HCT116 (cell line): ENCODE measurements around the gene XKR8.

Source experiments
- EZH2 ChIP-seq: fragments of 200-600 bp; sonication (generic); IDR thresholded peaks from 2 replicates; pipeline ENCODE4 v1.6.1; 2017; ENCODE audit warnings: antibody characterized with exemption, mixed run types
- JUND ChIP-seq: IDR thresholded peaks from 2 replicates; pipeline ENCODE4 v1.6.1; 2012
- POLR2AphosphoS5 ChIP-seq: IDR thresholded peaks from 2 replicates; pipeline ENCODE4 v1.6.1; 2011; ENCODE audit warnings: mild to moderate bottlenecking, low read depth, low read length, moderate library complexity
- ZNF274 ChIP-seq: fragments of 200-500 bp; sonication (Bioruptor generic); IDR thresholded peaks from 2 replicates; pipeline ENCODE4 v1.6.1; 2014; ENCODE audit warnings: mild to moderate bottlenecking, low read depth, low read length, inconsistent platforms
- TF ChIP-seq, protein P1 (sequence below), 3 experiments: fragments of 200-600 bp in 1 of 3; sonication (generic) in 1 of 3; IDR thresholded peaks in 2 of 3; conservative IDR thresholded peaks in 1 of 3; 2 replicates each; pipeline ENCODE4 v1.5.1; 2012 to 2017; ENCODE audit warnings: low read depth in 2 of 3, low read length in 2 of 3, antibody characterized with exemption in 1 of 3, borderline replicate concordance in 1 of 3, control low read depth in 1 of 3, mild to moderate bottlenecking in 1 of 3, mixed read lengths in 1 of 3, mixed run types in 1 of 3, moderate library complexity in 1 of 3; ENCODE audit not compliant: insufficient read depth in 1 of 3

GRCh38 chr1:27967106-27967883, 7.5 kb downstream of the XKR8 start:
- TF ChIP-seq JUND (no peak), ZNF274 (no peak), EZH2 (no peak), POLR2AphosphoS5 (no peak)
- TF ChIP-seq, protein P1, sequence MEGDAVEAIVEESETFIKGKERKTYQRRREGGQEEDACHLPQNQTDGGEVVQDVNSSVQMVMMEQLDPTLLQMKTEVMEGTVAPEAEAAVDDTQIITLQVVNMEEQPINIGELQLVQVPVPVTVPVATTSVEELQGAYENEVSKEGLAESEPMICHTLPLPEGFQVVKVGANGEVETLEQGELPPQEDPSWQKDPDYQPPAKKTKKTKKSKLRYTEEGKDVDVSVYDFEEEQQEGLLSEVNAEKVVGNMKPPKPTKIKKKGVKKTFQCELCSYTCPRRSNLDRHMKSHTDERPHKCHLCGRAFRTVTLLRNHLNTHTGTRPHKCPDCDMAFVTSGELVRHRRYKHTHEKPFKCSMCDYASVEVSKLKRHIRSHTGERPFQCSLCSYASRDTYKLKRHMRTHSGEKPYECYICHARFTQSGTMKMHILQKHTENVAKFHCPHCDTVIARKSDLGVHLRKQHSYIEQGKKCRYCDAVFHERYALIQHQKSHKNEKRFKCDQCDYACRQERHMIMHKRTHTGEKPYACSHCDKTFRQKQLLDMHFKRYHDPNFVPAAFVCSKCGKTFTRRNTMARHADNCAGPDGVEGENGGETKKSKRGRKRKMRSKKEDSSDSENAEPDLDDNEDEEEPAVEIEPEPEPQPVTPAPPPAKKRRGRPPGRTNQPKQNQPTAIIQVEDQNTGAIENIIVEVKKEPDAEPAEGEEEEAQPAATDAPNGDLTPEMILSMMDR (IDR thresholded peaks at IDR 0.05 in 2 of 3, conservative IDR thresholded peaks at IDR 0.05 in 1 of 3; ENCODE audit: borderline replicate concordance in 1 of 3, insufficient read depth in 1 of 3, low read depth in 2 of 3, low read length in 2 of 3), result no peak
